H1 (cell line): ENCODE results near the gene TAF4.

Experiments used
- ASH2L ChIP-seq: fragments of 200-600, 300-600 bp; sonication (generic); IDR thresholded peaks from one replicate; pipeline ENCODE4 v1.7.1; 2017; ENCODE audit warnings: low read length
- ATF3 ChIP-seq: IDR thresholded peaks from 2 replicates; pipeline ENCODE4 v1.6.1; 2011; ENCODE audit warnings: low read depth, mild to moderate bottlenecking, low read length; ENCODE audit not compliant: insufficient read depth
- CTCF ChIP-seq, 3 experiments: IDR thresholded peaks; 1 replicate in 2 of 3; 2 replicates in 1 of 3; pipeline versions ENCODE4 v1.5.1 to v1.6.1; 2011; ENCODE audit warnings: low read length in 3 of 3, mild to moderate bottlenecking in 3 of 3, inconsistent platforms in 2 of 3, low read depth in 1 of 3, moderate library complexity in 1 of 3; ENCODE audit not compliant: insufficient read depth in 1 of 3; ENCODE audit errors: control extremely low read depth in 1 of 3
- EP300 ChIP-seq, 2 experiments: IDR thresholded peaks; 1 replicate in 1 of 2; 2 replicates in 1 of 2; pipeline ENCODE4 v1.6.1; 2011 to 2012; ENCODE audit warnings: low read depth in 2 of 2, low read length in 2 of 2, mild to moderate bottlenecking in 2 of 2, borderline replicate concordance in 1 of 2, inconsistent platforms in 1 of 2, moderate library complexity in 1 of 2
- MAFK ChIP-seq: IDR thresholded peaks from 2 replicates; pipeline ENCODE4 v1.6.1; 2012; ENCODE audit warnings: low read depth, mild to moderate bottlenecking, improper control_type of control experiment, low read length
- MAX ChIP-seq: IDR thresholded peaks from 2 replicates; pipeline ENCODE4 v1.6.1; 2012; ENCODE audit warnings: inconsistent platforms
- POLR2A ChIP-seq, 2 experiments: IDR thresholded peaks; 1 replicate in 1 of 2; 2 replicates in 1 of 2; pipeline ENCODE4 v1.6.1; 2011; ENCODE audit warnings: low read depth in 2 of 2, low read length in 2 of 2, mild to moderate bottlenecking in 2 of 2; ENCODE audit errors: control extremely low read depth in 1 of 2
- POLR2AphosphoS5 ChIP-seq: IDR thresholded peaks from 2 replicates; pipeline ENCODE4 v1.6.1; 2011; ENCODE audit warnings: low read depth, low read length
- RFX5 ChIP-seq: IDR thresholded peaks from 2 replicates; pipeline ENCODE4 v1.6.1; 2011; ENCODE audit warnings: low read depth, low read length, improper control_type of control experiment, borderline replicate concordance
- SUZ12 ChIP-seq: fragments of 200-600 bp; sonication (generic); IDR thresholded peaks from 2 replicates; pipeline ENCODE4 v1.6.1; 2012; ENCODE audit warnings: mild to moderate bottlenecking, inconsistent platforms, low read length, moderate library complexity, mixed read lengths
- TEAD4 ChIP-seq: IDR thresholded peaks from 2 replicates; pipeline ENCODE4 v1.6.1; 2012; ENCODE audit warnings: low read depth, low read length, inconsistent platforms, mixed read lengths
- ZNF274 ChIP-seq: IDR thresholded peaks from 2 replicates; pipeline ENCODE4 v1.7.0; 2012; ENCODE audit warnings: low read length, borderline replicate concordance; ENCODE audit errors: extremely low read depth

GRCh38 chr20:61925555-61926252 lies 140.0 kb downstream of the TAF4 start:
- TF ChIP-seq CTCF (IDR thresholded peaks at IDR 0.05; ENCODE audit: control extremely low read depth in 1 of 3, insufficient read depth in 1 of 3, low read depth in 1 of 3, low read length in 3 of 3) (no peak), ATF3 (no peak), EP300 (IDR thresholded peaks at IDR 0.05; ENCODE audit: borderline replicate concordance in 1 of 2, low read depth in 2 of 2, low read length in 2 of 2) (no peak), TEAD4 (no peak), MAFK (no peak), MAX (no peak), POLR2A (IDR thresholded peaks at IDR 0.05; ENCODE audit: control extremely low read depth in 1 of 2, low read depth in 2 of 2, low read length in 2 of 2) (no peak), ASH2L (no peak), ZNF274 (no peak), SUZ12 (no peak), RFX5 (no peak), POLR2AphosphoS5 (no peak)
